ENCODE results near the gene PRCC. TPM values are rescaled to one million over a fixed set of nuclear protein-coding genes. Genes with fewer than 3 reads are reported as not detected.

PRCC gene
- polyA plus RNA-seq (2012; ENCODE audit: insufficient read depth, insufficient read length, low read depth): 319 TPM

GRCh38 chr1:156767101-156767878 is at the start of gene PRCC:
Gene PRCC, plus strand, starts transcription at chr1:156767535. Its CDS starts 237 bp downstream, at chr1:156767772.
- peak; percentile 97 for DNase-seq
- no peaks in the 10 kb centered on the region for H3K27me3 ChIP-seq
- no peaks in the 10 kb centered on the region for H3K9me3 ChIP-seq
- no peak for TF ChIP-seq CTCF (IDR thresholded peaks at IDR 0.05; ENCODE audit: low read depth, low read length)
- peak within 1 kb of the TSS; percentile 98 for H3K4me3 ChIP-seq (ENCODE audit: low read depth, low read length)
- peaks cover 5% of the 10 kb centered on the region for H3K4me1 ChIP-seq
- H3K36me3 ChIP-seq: peaks cover 14% of the 10 kb centered on the region

DNA sequence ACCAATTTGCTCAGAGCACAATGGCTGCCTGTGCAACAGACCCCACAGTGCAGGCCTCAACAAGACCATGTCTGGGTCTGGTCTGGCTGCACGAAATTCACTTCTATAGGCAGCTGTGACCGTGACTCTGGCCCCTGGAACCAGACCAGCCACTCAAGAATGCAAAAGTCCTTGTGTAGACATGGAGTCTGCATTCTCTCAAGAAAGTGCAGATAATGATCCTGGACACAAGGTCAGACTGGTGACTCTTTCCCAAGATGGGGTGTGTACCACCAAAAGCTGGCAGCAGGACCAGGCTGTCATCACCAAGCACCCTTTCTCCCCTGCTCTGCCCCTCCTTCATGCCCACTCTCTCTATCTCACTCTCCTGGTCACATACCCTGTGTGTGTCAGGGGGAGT is 46.2 kb upstream of the PRCC start:
- no peak for TF ChIP-seq CTCF (IDR thresholded peaks at IDR 0.05; ENCODE audit: low read depth, low read length)
- no peaks in the 10 kb centered on the region for H3K27me3 ChIP-seq
- H3K4me1 ChIP-seq: peaks cover 3% of the 10 kb centered on the region
- peaks cover 38% of the 10 kb centered on the region for H3K36me3 ChIP-seq
- no peak for DNase-seq
- no peaks in the 10 kb centered on the region for H3K9me3 ChIP-seq
- H3K4me3 ChIP-seq (ENCODE audit: low read depth, low read length): no peak overlapping the region

DNA sequence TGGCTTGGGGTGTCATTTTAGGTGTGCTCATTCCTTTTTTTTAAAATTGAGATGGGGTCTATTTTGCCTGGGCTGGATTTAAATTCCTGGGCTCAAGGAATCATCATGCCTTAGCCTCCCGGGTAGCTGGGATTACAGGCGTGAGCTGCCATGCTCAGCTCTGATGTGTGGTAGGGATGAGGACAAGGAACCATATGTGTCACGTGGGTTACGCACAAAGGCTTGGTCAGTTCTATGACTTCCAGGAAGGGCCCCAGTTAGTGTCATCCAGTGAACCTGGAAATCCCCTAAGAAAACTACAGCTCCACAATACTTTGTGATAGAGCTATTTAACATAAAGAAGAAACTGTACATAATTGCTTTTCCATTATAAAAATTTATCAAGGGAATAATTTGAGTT is 45.8 kb upstream of the PRCC start:
- Histone ChIP-seq H3K4me3 (ENCODE audit: low read depth, low read length) (no peak overlapping the region), H3K4me1 (peaks cover 3% of the 10 kb centered on the region), H3K36me3 (peaks cover 42% of the 10 kb centered on the region), H3K9me3 (no peaks in the 10 kb centered on the region), H3K27me3 (no peaks in the 10 kb centered on the region)
- DNase-seq: no peak
- TF ChIP-seq CTCF (IDR thresholded peaks at IDR 0.05; ENCODE audit: low read depth, low read length): no peak

GRCh38 chr1:156725683-156726280 is 41.6 kb upstream of the PRCC start:
- no peaks in the 10 kb centered on the region for H3K27me3 ChIP-seq
- H3K36me3 ChIP-seq: peaks cover 45% of the 10 kb centered on the region
- peak; percentile 99 for TF ChIP-seq CTCF (IDR thresholded peaks at IDR 0.05; ENCODE audit: low read depth, low read length)
- H3K4me3 ChIP-seq (ENCODE audit: low read depth, low read length): peak overlapping the region; percentile 94
- H3K9me3 ChIP-seq: no peaks in the 10 kb centered on the region
- peak; percentile 91 for DNase-seq
- H3K4me1 ChIP-seq: peaks cover 6% of the 10 kb centered on the region

- Histone ChIP-seq H3K4me1 (peaks cover 6% of the 10 kb centered on the region), H3K36me3 (peaks cover 39% of the 10 kb centered on the region), H3K27me3 (no peaks in the 10 kb centered on the region), H3K9me3 (no peaks in the 10 kb centered on the region), H3K4me3 (ENCODE audit: low read depth, low read length) (peak overlapping the region; percentile 94)
- peak; percentile 79 for DNase-seq
- TF ChIP-seq CTCF (IDR thresholded peaks at IDR 0.05; ENCODE audit: low read depth, low read length): peak; percentile 84
Measured at GRCh38 chr1:156726549-156727226, 40.6 kb upstream of the PRCC start.

Measured in BE2C (cell line).